Eye (tissue), 1 donor: Measurements from ENCODE around the gene CAPN13.
A peak's percentile ranks its signal among the peaks of the same experiment; 100 is the strongest.

Experiments
- DNase-seq: peaks from one replicate; pipeline ENCODE4 v3.0.0-alpha.2; 2015

The CAPN13 gene

GRCh38 chr2:30784682-30785081, 22.6 kb downstream of the CAPN13 start:
- no peak for DNase-seq

- DNase-seq: peak; percentile 68
Observed at GRCh38 chr2:30781961-30782533, 25.2 kb downstream of the CAPN13 start.

- DNase-seq: no peak
Observed at GRCh38 chr2:30781451-30781850, 25.8 kb downstream of the CAPN13 start.

DNA sequence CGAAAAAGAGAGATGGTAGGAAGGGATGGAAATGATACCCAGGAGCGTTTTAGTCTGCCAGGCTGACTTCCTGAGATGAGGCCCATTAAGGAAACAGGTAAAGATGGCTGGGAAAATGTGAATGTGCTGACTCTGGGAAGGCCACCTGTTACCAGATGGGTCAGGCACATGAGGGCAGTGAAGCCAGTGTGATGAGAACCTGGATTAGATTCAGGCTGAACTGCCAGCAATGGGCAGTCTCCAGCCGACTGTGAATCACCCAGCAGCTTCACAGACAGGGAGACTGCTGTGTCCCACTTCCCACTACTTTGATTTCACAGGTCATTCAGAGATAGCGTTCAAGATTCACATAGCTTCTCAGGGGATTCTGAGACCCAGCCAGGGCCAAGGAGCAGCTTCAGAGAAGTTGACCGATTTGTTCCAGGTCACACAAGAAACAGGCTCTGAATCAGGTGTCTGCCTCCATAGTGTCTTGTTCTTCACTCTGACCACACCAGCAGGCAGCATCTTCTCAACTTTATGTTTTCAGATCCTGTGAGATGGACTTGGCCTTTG, 26.4 kb downstream of the CAPN13 start:
- no peak for DNase-seq

DNA sequence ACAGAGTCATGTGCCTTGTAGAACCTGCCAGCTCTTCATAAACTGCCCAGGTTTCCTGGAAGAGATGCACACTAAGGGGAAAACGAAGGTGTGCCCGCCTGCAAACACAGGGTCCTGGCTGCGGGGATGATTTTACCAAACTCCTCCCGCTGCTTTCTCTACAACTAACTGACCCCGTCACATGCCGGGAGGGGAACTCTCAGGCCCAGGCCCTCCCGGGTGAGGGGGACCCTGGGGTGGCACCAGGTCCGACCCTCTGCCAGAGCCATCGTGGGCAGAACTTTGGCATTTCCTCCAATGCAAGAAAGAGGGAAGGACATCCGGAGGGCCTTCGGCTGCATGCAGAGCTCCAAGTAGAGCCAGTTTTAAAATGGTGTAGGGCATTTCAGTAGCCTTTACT, 28.6 kb downstream of the CAPN13 start:
- DNase-seq: no peak

- no peak for DNase-seq
Observed at GRCh38 chr2:30777661-30778505, 29.4 kb downstream of the CAPN13 start.

DNA sequence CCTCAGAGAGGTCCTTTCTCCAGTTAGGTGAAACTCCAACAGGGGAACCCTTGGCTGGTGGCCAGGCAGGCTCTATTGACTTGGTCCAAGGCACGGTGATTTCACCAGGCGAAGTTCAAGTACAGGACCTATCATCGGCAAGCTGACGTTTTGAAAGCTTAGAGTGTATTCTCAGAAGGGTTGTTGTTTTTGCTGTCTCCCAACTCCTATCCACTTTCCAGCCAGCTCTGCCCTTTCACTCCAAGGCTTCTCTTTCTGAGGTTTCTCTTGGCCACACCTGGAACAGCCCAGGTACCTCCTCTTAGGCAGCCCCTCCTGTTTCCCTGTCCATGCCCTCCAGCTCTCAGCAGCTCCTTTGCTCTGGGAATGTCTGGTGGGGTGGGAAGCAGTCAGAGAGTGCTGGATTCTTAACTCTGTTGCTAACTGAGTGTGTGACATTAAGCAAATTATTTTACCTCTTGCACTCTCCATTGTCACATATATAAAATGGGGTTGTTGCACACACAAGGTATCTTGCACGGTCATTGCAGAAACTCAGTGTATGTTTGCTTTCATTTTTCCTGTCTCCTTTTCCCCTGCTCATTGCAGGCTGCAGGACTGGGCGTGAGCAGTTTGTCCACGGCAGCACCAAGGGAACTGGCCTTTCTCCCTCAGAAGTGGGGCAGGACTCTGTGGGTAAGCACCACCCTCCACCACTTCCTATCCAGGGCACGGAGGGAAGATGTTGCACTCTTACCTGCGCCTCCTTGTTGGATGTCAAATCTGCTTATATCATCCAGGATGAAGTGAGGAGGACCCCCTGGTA, 30.2 kb downstream of the CAPN13 start:
- DNase-seq: no peak

GRCh38 chr2:30775833-30776232, 31.4 kb downstream of the CAPN13 start:
- no peak for DNase-seq

DNA sequence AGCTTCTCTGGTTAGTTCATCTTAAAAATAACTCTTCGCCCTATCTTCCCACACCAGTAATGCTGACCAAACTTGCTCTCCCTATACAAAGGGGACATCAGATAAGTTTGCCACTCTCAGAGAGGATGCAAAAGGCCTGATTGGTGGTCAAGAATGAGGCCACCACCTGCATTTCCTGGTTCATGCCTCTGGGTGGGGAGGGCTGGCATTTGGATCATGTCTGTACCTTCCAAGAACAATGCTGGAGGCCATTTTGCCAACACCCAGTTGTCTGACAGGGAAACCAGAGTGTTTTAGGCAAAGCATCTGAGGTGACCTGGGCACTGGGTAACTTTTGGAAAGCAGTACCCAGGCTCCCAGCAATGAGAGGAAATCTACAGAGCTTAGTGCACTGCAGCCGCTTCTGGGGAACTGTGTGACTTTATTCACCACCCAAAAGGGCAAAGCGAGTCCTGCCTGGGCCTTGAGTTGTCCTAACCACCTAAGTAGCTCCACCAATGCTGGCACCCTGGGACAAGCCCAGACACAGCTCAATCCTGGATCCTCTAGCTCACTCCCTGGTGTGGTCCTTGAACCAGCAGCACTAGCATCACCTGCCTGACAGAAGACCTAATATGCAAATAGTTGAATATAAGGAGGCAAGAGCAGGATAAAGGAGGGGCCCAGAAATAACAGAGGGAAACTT, 35.1 kb downstream of the CAPN13 start:
- no peak for DNase-seq

DNA sequence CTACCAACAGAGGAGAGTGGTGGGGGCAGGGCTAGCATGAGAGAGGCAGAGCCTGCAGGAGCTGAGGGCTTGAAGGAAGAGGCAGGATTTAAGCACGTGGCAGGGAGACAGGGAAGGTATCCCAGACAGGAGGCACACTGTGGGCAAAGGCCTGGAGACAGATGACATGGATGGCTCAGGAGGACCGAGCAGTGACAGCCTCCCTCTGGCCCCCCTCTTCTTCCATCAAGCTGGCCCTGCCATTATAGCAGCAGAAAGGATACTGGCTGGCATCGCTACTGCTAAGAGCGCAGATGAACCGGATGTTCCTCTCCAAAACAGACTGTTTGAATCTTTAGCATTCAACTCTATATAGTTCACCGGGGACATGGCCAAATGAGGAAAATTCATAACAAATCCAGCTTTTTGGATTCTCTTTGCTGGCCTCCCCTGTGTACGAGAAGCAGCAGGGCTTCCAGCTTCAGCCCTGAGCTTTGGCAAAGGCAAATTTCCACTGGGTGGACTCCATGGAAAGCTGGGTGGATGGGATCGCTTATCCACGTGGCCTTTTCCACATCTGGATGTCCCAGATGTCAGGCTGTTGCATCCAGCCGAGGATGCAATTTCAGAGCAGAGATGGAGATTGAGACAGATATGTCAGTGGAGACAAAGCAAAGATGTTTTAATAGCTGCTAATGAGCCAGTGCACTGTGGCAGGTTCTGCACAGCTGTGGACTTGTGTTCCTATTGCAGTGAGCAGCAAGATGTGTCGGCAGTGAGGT, 36.2 kb downstream of the CAPN13 start:
- DNase-seq: peak; percentile 10

GRCh38 chr2:30769891-30770462, 37.3 kb downstream of the CAPN13 start:
- no peak for DNase-seq

- no peak for DNase-seq
Observed at GRCh38 chr2:30769481-30769780, 37.8 kb downstream of the CAPN13 start.

- no peak for DNase-seq
Observed at GRCh38 chr2:30768708-30769480, 38.4 kb downstream of the CAPN13 start.

- no peak for DNase-seq
Observed at GRCh38 chr2:30768036-30768686, 39.1 kb downstream of the CAPN13 start.

- DNase-seq: no peak
Observed at GRCh38 chr2:30766666-30767065, 40.6 kb downstream of the CAPN13 start.

- no peak for DNase-seq
Observed at GRCh38 chr2:30765876-30766470, 41.3 kb downstream of the CAPN13 start.

GRCh38 chr2:30765191-30765590, 42.1 kb downstream of the CAPN13 start:
- no peak for DNase-seq

GRCh38 chr2:30764021-30764800, 43.0 kb downstream of the CAPN13 start:
- no peak for DNase-seq

DNA sequence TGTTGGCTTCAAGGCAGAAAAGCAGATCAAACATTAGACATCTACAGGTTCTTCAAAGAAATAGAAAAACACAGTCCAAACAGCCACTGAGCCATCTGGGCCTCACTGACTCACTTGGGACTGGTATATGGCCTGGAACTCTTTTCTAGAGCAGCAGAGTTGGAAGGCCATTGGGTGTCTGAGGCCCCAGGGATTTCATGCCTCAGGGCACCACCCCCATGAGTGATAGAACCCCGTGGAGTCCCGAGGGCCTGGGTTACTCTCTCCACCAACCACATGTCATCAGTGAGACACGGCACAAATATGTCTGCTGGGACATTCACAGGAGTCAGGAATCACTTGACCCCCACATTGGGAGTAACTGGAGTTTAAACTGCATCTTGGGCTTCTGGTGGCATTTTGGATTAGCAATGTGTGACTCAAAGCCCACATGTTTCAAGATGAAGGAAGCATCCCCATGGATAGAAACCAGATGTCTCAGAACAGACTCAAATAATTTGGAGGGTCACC, 44.0 kb downstream of the CAPN13 start:
- DNase-seq: no peak
